Transverse colon (tissue), 4 donors: ENCODE measurements around the gene DPH7. TPM values are rescaled to one million over a fixed set of nuclear protein-coding genes. Genes with fewer than 3 reads are reported as not detected.
"Not testable (repeated sequence)": the region's sequence is repeated elsewhere in the genome, so short reads cannot be mapped to it uniquely, and the experiment has no call there.

Experiments used
- DNase-seq: peaks from one replicate; pipeline ENCODE4 v3.0.0-alpha.2; 2019
- H3K27ac ChIP-seq, 4 donors: fragments of 200-600 bp; sonication (generic); 2 replicates each; pipeline ENCODE4 v1.5.1; 2016 to 2018; ENCODE audit warnings: inconsistent platforms in 4 of 4
- H3K27me3 ChIP-seq: fragments of 200-600 bp; sonication (generic); 2 replicates; pipeline ENCODE4 v1.5.1; 2017; ENCODE audit warnings: inconsistent platforms
- H3K36me3 ChIP-seq, 4 donors: fragments of 200-600 bp; sonication (generic); 2 replicates each; pipeline ENCODE4 v1.5.1; 2017 to 2019; ENCODE audit warnings: inconsistent platforms in 4 of 4
- H3K4me1 ChIP-seq, 4 donors: fragments of 200-600 bp; sonication (generic); 2 replicates each; pipeline ENCODE4 v1.5.1; 2017 to 2020; ENCODE audit warnings: inconsistent platforms in 4 of 4
- H3K4me3 ChIP-seq, 4 donors: fragments of 200-600 bp; sonication (generic); 1 replicate in 1 of 4; 2 replicates in 3 of 4; pipeline versions ENCODE4 v1.5.1 to v1.6.1; 2017 to 2019; ENCODE audit warnings: inconsistent platforms in 4 of 4
- H3K9me3 ChIP-seq, 2 donors: fragments of 200-600 bp; sonication (generic); 2 replicates each; pipeline ENCODE4 v1.5.1; 2017 to 2019; ENCODE audit warnings: inconsistent platforms in 2 of 2
- EP300 ChIP-seq: sonication (generic); formaldehyde crosslinking; IDR thresholded peaks from one replicate; pipeline ENCODE4 v1.6.1; 2017; ENCODE audit warnings: antibody characterized with exemption, low read depth
- POLR2A ChIP-seq: fragments of 450-650 bp; IDR thresholded peaks from one replicate; pipeline ENCODE4 v1.6.1; 2016; ENCODE audit warnings: antibody characterized with exemption, mild to moderate bottlenecking, moderate library complexity
- POLR2AphosphoS5 ChIP-seq, 3 donors: sonication (generic); formaldehyde crosslinking; IDR thresholded peaks; one replicate each; pipeline ENCODE4 v1.6.1; 2016; ENCODE audit warnings: antibody characterized with exemption in 3 of 3
- WGBS, 2 donors: methylation state at CpG; one replicate each; pipeline ENCODE4 v1.1.5; 2018; ENCODE audit warnings: low coverage in 1 of 2; 5-methylcytosine and 5-hydroxymethylcytosine counted together
- in situ Hi-C, 4 donors: fragments of 200-750 bp; cut with MboI; loops; one replicate each; pipeline versions ENCODE4 v1.15.0 to v1.15.1; 2017; ENCODE audit warnings: low sequenced_read_pairs in 3 of 4, low pct_ligation_motif_present in 1 of 4, low pct_unique_long_range_greater_than_20kb in 1 of 4
- intact Hi-C: fragments of 100-400 bp; cut with DNase I; formaldehyde crosslinking; loops from one replicate; pipeline ENCODE4 v1.15.1; 2023; ENCODE audit warnings: low total_unique reads
- total RNA-seq, 4 donors: library from RNA; depleted of rRNA; stranded (reverse); fragments of >200 nt; gene quantifications; one replicate each; pipeline ENCODE4 v1.1.0, GENCODE V29; 2016
- TF ChIP-seq, protein P1 (sequence below), 5 experiments: fragments of 200-600 bp in 3 of 5; fragments of 450-650 bp in 2 of 5; sonication (generic) in 3 of 5; IDR thresholded peaks; 1 replicate in 2 of 5; 2 replicates in 3 of 5; pipeline ENCODE4 v1.5.1; 2016 to 2017; ENCODE audit warnings: antibody characterized with exemption in 5 of 5, inconsistent platforms in 3 of 5, mild to moderate bottlenecking in 2 of 5, moderate library complexity in 1 of 5

Gene DPH7
- total RNA-seq, 4 donors from 2014 or later, result 28.8 to 53.5 (median 36.6) TPM

DNA sequence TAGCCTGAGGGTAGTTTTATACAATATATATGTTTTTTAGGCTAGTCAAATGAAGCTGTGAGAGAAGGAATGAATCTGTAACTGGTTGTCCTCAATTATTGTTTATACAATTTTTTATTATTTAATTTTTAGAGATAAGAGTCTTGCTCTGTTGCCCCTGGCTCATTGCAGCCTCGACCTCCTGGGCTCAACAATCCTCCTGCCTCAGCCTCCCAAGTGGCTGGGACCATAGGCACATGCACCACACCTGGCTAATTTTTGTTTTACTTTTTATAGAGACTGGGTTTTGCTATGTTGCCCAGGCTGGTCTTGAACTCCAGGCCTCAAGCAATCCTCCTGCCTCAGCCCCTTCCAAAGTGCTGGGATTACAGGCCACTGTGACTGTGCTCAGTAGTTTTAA lies 24.4 kb downstream of the DPH7 start:
- in situ Hi-C loops, result no loop called here
- Histone ChIP-seq H3K9me3 (no peaks in the 10 kb centered on the region), H3K4me3 (no peak overlapping the region), H3K36me3 (peaks cover 0 to 10% (median 2%) of the 10 kb centered on the region in 4 donors), H3K27me3 (no peaks in the 10 kb centered on the region), H3K27ac (no peak overlapping the region), H3K4me1 (peaks cover 16 to 33% (median 22%) of the 10 kb centered on the region in 4 donors)
- 67 to 84% methylated on average over 1 of the region's 1 CpG for WGBS, 2 donors
- no peak for TF ChIP-seq POLR2A
- no peak for TF ChIP-seq EP300
- TF ChIP-seq, protein P1, sequence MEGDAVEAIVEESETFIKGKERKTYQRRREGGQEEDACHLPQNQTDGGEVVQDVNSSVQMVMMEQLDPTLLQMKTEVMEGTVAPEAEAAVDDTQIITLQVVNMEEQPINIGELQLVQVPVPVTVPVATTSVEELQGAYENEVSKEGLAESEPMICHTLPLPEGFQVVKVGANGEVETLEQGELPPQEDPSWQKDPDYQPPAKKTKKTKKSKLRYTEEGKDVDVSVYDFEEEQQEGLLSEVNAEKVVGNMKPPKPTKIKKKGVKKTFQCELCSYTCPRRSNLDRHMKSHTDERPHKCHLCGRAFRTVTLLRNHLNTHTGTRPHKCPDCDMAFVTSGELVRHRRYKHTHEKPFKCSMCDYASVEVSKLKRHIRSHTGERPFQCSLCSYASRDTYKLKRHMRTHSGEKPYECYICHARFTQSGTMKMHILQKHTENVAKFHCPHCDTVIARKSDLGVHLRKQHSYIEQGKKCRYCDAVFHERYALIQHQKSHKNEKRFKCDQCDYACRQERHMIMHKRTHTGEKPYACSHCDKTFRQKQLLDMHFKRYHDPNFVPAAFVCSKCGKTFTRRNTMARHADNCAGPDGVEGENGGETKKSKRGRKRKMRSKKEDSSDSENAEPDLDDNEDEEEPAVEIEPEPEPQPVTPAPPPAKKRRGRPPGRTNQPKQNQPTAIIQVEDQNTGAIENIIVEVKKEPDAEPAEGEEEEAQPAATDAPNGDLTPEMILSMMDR (IDR thresholded peaks at IDR 0.05), result no peak
- no peak for TF ChIP-seq POLR2AphosphoS5 (IDR thresholded peaks at IDR 0.05)
- DNase-seq, result no peak
- intact Hi-C loops, result no loop called here

DNA sequence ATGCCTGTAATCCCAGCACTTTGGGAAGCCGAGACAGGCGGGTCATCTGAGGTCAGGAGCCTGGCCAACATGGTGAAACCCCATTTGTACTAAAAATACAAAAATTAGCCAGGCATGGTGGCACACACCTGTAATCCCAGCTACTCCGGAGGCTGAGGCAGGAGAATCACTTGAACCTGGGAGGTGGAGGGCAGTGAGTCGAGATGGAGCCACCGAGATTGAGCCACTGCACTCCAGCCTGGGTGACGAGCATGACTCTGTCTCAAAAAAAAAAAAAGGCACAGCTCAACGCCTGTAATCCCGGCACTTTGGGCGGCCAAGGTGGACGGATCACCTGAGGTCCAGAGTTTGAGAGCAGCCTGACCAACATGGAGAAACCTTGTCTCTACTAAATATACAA lies 25.1 kb downstream of the DPH7 start:
- DNase-seq, H3K27me3 ChIP-seq, H3K27ac ChIP-seq, intact Hi-C loops, H3K4me3 ChIP-seq, H3K36me3 ChIP-seq, in situ Hi-C loops, H3K9me3 ChIP-seq: not testable (repeated sequence)
- peaks cover 16 to 40% (median 24%) of the 10 kb centered on the region in 4 donors for H3K4me1 ChIP-seq
- 86 to 100% methylated on average over 5 to 10 of the region's 10 CpGs for WGBS, 2 donors

DNA sequence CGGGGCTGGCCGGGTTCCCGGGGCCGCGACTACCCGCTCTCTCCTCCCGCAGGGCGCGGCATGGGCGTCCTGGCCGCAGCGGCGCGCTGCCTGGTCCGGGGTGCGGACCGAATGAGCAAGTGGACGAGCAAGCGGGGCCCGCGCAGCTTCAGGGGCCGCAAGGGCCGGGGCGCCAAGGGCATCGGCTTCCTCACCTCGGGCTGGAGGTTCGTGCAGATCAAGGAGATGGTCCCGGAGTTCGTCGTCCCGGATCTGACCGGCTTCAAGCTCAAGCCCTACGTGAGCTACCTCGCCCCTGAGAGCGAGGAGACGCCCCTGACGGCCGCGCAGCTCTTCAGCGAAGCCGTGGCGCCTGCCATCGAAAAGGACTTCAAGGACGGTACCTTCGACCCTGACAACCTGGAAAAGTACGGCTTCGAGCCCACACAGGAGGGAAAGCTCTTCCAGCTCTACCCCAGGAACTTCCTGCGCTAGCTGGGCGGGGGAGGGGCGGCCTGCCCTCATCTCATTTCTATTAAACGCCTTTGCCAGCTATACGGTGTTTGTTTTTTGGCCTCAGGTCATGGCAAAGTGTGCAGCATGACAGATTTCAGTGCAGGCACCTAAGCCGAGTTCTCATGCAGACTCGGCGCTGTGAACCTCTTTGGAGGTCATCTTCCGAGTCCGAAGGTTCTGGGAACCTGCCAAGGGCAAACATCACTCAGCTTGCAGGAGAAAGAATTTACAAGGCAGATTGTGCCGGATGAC lies 26.5 kb downstream of the DPH7 start:
- no peaks in the 10 kb centered on the region for H3K27me3 ChIP-seq
- WGBS, 2 donors, result 24% methylated on average over 13 of the region's 58 CpGs; no CpG with 5 or more reads in 1 of the 2 donors
- H3K4me3 ChIP-seq, result peak overlapping the region; percentile 74 to 96 (median 86)
- H3K27ac ChIP-seq, result peak overlapping the region; percentile 95 to 98 (median 98)
- peak; percentile 31 for DNase-seq
- no peaks in the 10 kb centered on the region for H3K9me3 ChIP-seq
- intact Hi-C loops (no loop called here), in situ Hi-C loops (no loop called here)
- TF ChIP-seq, protein P1 (IDR thresholded peaks at IDR 0.05), result no peak
- TF ChIP-seq EP300 (no peak), POLR2A (peak; percentile 31)
- peaks cover 16 to 43% (median 25%) of the 10 kb centered on the region in 4 donors for H3K4me1 ChIP-seq
- peaks cover 0 to 1% (median 0%) of the 10 kb centered on the region in 4 donors for H3K36me3 ChIP-seq

DNA sequence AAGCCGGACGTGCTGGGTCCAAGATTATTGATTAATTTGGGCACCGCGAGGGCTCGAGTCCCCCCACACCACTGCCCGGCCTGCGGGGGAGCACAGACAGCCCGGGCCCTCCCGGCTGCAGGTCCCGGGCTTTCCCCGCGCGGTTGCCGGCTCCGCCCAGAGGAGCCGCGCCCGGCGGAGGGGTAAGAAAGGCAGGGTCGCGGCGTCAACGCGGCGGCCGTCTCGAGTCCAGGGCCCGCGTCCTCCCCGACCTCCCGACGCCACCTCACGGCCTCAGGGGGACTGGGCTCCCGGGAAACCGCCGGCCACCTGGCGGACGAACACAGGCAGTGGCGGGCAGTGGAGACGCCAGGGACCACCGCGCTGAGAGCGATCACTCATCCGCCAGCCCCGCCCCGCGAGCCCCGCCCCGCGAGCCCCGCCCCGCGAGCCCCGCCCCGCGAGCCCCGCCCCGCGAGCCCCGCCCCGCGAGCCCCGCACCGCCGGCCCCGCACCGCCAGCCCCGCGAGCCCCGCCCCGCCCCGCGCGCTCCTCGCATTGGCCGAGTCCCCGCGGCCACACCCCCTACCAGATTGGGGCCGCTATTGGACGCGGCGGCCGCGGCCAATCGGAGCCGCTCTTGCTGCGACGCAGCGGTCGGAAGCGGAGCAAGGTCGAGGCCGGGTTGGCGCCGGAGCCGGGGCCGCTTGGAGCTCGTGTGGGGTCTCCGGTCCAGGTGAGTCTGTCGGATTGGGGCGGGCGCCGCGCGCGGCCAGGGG lies 27.3 kb downstream of the DPH7 start, which contains the start of gene MRPL41:
MRPL41 (plus strand) TSS at position 616 of the 758 bp plus-strand sequence. CDS start 203 bp downstream, outside the sequence.
- in situ Hi-C loops (no loop called here), intact Hi-C loops (no loop called here)
- Histone ChIP-seq H3K36me3 (no peaks in the 10 kb centered on the region), H3K9me3 (no peaks in the 10 kb centered on the region), H3K27me3 (no peaks in the 10 kb centered on the region), H3K4me1 (peaks cover 14 to 38% (median 25%) of the 10 kb centered on the region in 4 donors), H3K4me3 (peak within 1 kb of the TSS; percentile 74 to 96 (median 86)), H3K27ac (peak within 1 kb of the TSS; percentile 95 to 98 (median 98))
- DNase-seq, result peak; percentile 95
- TF ChIP-seq, protein P1 (IDR thresholded peaks at IDR 0.05), result peak; percentile 36 to 71 (median 56)
- TF ChIP-seq POLR2AphosphoS5 (IDR thresholded peaks at IDR 0.05), result peak; percentile 91 to 96 (median 95)
- peak; percentile 82 for TF ChIP-seq POLR2A
- no peak for TF ChIP-seq EP300
- WGBS, 2 donors, result 0% methylated on average over 54 of the region's 106 CpGs; no CpG with 5 or more reads in 1 of the 2 donors

DNA sequence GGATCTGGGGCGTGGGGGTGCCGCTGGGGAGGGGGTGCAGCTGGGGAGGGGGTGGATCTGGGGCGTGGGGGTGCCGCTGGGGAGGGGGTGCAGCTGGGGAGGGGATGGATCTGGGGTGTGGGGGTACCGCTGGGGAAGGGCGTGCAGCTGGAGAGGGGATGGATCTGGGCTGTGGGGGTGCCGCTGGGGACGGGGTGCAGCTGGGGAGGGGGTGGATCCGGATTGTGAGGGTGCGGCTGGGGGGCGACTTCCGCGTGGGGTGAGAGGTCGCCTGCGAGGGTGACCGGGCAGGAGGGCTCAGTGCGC lies 27.8 kb downstream of the DPH7 start:
- H3K4me1 ChIP-seq, result peaks cover 12 to 33% (median 25%) of the 10 kb centered on the region in 4 donors
- in situ Hi-C loops, H3K27me3 ChIP-seq, H3K9me3 ChIP-seq, H3K36me3 ChIP-seq, intact Hi-C loops, DNase-seq: not testable (repeated sequence)
- H3K27ac ChIP-seq, result peak overlapping the region; percentile 91 to 98 (median 95)
- peak overlapping the region; percentile 40 to 96 (median 66) for H3K4me3 ChIP-seq
- WGBS, 2 donors, result 0% methylated on average over 13 of the region's 17 CpGs; no CpG with 5 or more reads in 1 of the 2 donors
